ENCODE results near the gene AKIRIN1.

DNA sequence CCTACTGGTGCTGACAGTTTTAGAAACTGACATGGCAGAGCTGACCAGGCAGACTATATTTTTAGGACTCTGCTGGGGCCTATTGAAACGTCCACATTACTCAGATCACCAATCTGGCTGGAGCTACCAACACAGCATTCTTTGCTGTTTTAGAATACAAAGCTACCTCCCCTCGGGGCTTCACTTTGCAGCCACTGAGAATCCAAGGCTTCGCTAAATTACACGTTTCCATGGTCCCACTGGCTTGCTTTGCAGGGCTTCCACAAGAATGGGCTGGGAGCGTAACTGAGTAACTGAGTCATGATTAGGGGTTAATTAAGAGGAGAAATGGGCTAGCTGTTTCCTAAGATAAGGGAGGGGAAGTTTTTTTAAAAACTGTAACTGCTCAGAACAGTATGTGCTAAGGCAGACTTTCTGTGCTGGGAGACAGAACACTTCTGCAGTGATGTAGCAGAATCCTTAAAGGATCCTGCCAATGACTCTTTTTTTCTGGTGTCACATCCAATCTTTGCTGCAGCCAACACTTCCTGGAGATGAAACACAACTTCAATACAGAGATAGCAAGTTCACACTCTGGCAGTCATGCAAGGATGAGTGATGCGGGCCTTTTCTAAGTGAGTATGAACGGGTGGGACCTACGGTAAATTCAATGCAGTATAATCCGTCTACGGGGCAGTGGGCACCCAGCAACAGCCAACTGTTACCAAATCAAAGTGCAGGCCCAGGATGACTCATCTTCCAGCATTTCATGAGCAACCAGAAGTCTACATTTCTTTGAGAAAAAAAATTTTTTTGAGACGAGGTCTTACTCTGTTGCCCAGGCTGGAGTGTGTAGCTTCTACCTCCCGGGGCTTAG, 56.5 kb downstream of the AKIRIN1 start:
- no peak for TF ChIP-seq CTCF (IDR thresholded peaks at IDR 0.05; ENCODE audit: low read depth, low read length, poor library complexity, severe bottlenecking)
- no peak for TF ChIP-seq EZH2phosphoT487 (IDR thresholded peaks at IDR 0.05; ENCODE audit: borderline replicate concordance, low read length)

All from DOHH2 (cell line).